A549 (cell line): Measurements from ENCODE around the gene TTC31. TPM values are rescaled to one million over a fixed set of nuclear protein-coding genes. Genes with fewer than 3 reads are reported as not detected.
"Not testable (repeated sequence)": the region's sequence is repeated elsewhere in the genome, so short reads cannot be mapped to it uniquely, and the experiment has no call there.

Source experiments
- ATAC-seq, 2 experiments: fragments of 200-7000 bp in 1 of 2; fragments of >200 bp in 1 of 2; cut with Nextera tagmentation in 1 of 2; cut with Tn5 transposase in 1 of 2; 3 replicates each; pipeline versions ENCODE4 v1.8.0 to v1.9.1; 2018 to 2020; ENCODE audit warnings: mild to moderate bottlenecking in 1 of 2, moderate library complexity in 1 of 2
- CTCF ChIA-PET: fragments of 300-600 bp; sonication (Branson Sonifier 250); formaldehyde crosslinking; extraction: SDS; loops from one replicate; lab custom pipeline; 2021; ENCODE audit warnings: antibody characterized with exemption, inconsistent platforms; lab: Yijun Ruan, JAX
- POLR2A ChIA-PET: fragments of 350-600 bp; formaldehyde crosslinking; extraction: SDS; loops from one replicate; lab custom pipeline; 2021; ENCODE audit warnings: antibody characterized with exemption, inconsistent platforms; lab: Yijun Ruan, JAX
- DNase-seq, 2 experiments: peaks; one replicate each; pipeline versions ENCODE4 v3.0.0 to v3.0.0-alpha.2; 2011 to 2016; ENCODE audit warnings: low read depth in 1 of 2, low spot score in 1 of 2
- FAIRE-seq: peaks from 2 replicates; lab custom pipeline; 2011; peaks lifted over from hg19 to GRCh38; lab: Jason Lieb, UNC
- H3K27ac ChIP-seq, 2 experiments: fragments of >200 bp; sonication (Bioruptor Twin); formaldehyde crosslinking; 3 replicates each; pipeline ENCODE4 v1.5.1; 2016 to 2017
- H3K4me1 ChIP-seq: fragments of >200 bp; sonication (Bioruptor Twin); formaldehyde crosslinking; 3 replicates; pipeline ENCODE4 v1.6.1; 2016
- H3K4me2 ChIP-seq: fragments of >200 bp; sonication (Bioruptor Twin); formaldehyde crosslinking; 3 replicates; pipeline ENCODE4 v1.6.1; 2016
- H3K4me3 ChIP-seq: fragments of >200 bp; sonication (Bioruptor Twin); formaldehyde crosslinking; 3 replicates; pipeline ENCODE4 v1.5.1; 2016
- H3K9me3 ChIP-seq: fragments of >200 bp; sonication (Bioruptor Twin); formaldehyde crosslinking; 3 replicates; pipeline ENCODE4 v1.6.1; 2016
- BHLHE40 ChIP-seq: IDR thresholded peaks from 2 replicates; pipeline ENCODE4 v1.6.1; 2012; ENCODE audit warnings: low read depth, low read length, inconsistent platforms
- CEBPB ChIP-seq, 2 experiments: fragments of >200 bp in 1 of 2; sonication (Bioruptor Twin) in 1 of 2; formaldehyde crosslinking in 1 of 2; IDR thresholded peaks; 2 replicates each; pipeline ENCODE4 v1.6.1; 2012 to 2016
- CHD4 ChIP-seq: fragments of 200-600 bp; sonication (generic); IDR thresholded peaks from 2 replicates; pipeline ENCODE4 v1.6.1; 2016; ENCODE audit warnings: antibody characterized with exemption, mild to moderate bottlenecking, borderline replicate concordance
- E2F6 ChIP-seq: IDR thresholded peaks from 2 replicates; pipeline ENCODE4 v1.6.1; 2012; ENCODE audit warnings: low read depth, borderline replicate concordance
- FOSB ChIP-seq: fragments of 250-450 bp; sonication (Bioruptor Pico); IDR thresholded peaks from 2 replicates; pipeline ENCODE4 v1.5.0; 2020; ENCODE audit warnings: mild to moderate bottlenecking, moderate library complexity
- FOXS1 ChIP-seq: fragments of 250-450 bp; sonication (Bioruptor Pico); IDR thresholded peaks from 2 replicates; pipeline ENCODE4 v1.5.0; 2020; ENCODE audit warnings: mild to moderate bottlenecking, moderate library complexity
- GATA3 ChIP-seq: IDR thresholded peaks from 2 replicates; pipeline ENCODE4 v1.6.1; 2012; ENCODE audit warnings: borderline replicate concordance
- HEYL ChIP-seq: fragments of 250-450 bp; sonication (Bioruptor Pico); IDR thresholded peaks from 2 replicates; pipeline ENCODE4 v1.8.0; 2021; ENCODE audit warnings: mild to moderate bottlenecking, moderate library complexity
- HOXA7 ChIP-seq: fragments of 250-450 bp; sonication (Bioruptor Pico); IDR thresholded peaks from 2 replicates; pipeline ENCODE4 v1.5.0; 2020; ENCODE audit warnings: mild to moderate bottlenecking, moderate library complexity
- HOXB13 ChIP-seq: fragments of 250-450 bp; sonication (Bioruptor Pico); IDR thresholded peaks from 2 replicates; pipeline ENCODE4 v1.5.0; 2020; ENCODE audit warnings: low read depth, mild to moderate bottlenecking, moderate library complexity
- HOXB5 ChIP-seq: fragments of 250-450 bp; sonication (Bioruptor Pico); IDR thresholded peaks from 2 replicates; pipeline ENCODE4 v1.5.0; 2020; ENCODE audit warnings: mild to moderate bottlenecking, moderate library complexity
- JUN ChIP-seq, 2 experiments: fragments of >200 bp; sonication (Bioruptor Twin); formaldehyde crosslinking; IDR thresholded peaks; 2 replicates in 1 of 2; 3 replicates in 1 of 2; pipeline ENCODE4 v1.6.1; 2016 to 2017
- MAZ ChIP-seq: fragments of 150-350 bp; IDR thresholded peaks from 2 replicates; pipeline ENCODE4 v1.6.1; 2014; ENCODE audit warnings: antibody characterized with exemption, low read depth, low read length, borderline replicate concordance
- MYC ChIP-seq: IDR thresholded peaks from 2 replicates; pipeline ENCODE4 v1.6.1; 2012; ENCODE audit warnings: mild to moderate bottlenecking, inconsistent platforms, low read length, improper control_type of control experiment, borderline replicate concordance
- NFE2L2 ChIP-seq: fragments of 150-350 bp; conservative IDR thresholded peaks from 2 replicates; pipeline ENCODE4 v1.6.1; 2014; ENCODE audit warnings: low read length
- PBX3 ChIP-seq: IDR thresholded peaks from 2 replicates; pipeline ENCODE4 v1.6.1; 2012
- PHF8 ChIP-seq: fragments of 200-600 bp; sonication (generic); IDR thresholded peaks from 2 replicates; pipeline ENCODE4 v1.6.1; 2016; ENCODE audit warnings: low read depth, mild to moderate bottlenecking, antibody characterized with exemption, moderate library complexity, borderline replicate concordance
- POLR2A ChIP-seq: IDR thresholded peaks from 2 replicates; pipeline ENCODE4 v1.6.1; 2012; ENCODE audit warnings: mild to moderate bottlenecking, low read length
- REST ChIP-seq: fragments of 200-600 bp; sonication (generic); IDR thresholded peaks from 2 replicates; pipeline ENCODE4 v1.6.1; 2016; ENCODE audit warnings: antibody characterized with exemption, mild to moderate bottlenecking, moderate library complexity
- RFX5 ChIP-seq: fragments of 450-650 bp; IDR thresholded peaks from 2 replicates; pipeline ENCODE4 v1.7.1; 2014; ENCODE audit warnings: antibody characterized with exemption, mild to moderate bottlenecking, moderate library complexity
- RNF2 ChIP-seq: fragments of 200-600 bp; sonication (generic); IDR thresholded peaks from 2 replicates; pipeline ENCODE4 v1.6.1; 2016; ENCODE audit warnings: low read depth, mild to moderate bottlenecking, antibody characterized with exemption, moderate library complexity, borderline replicate concordance
- TP53 ChIP-seq: fragments of 250-450 bp; sonication (Bioruptor Pico); IDR thresholded peaks from 2 replicates; pipeline ENCODE4 v1.5.0; 2021; ENCODE audit warnings: mild to moderate bottlenecking, moderate library complexity
- ZC3H11A ChIP-seq: fragments of 450-650 bp; IDR thresholded peaks from 2 replicates; pipeline ENCODE4 v1.6.1; 2014; ENCODE audit warnings: antibody characterized with exemption, mild to moderate bottlenecking
- WGBS: methylation state at CpG from one replicate; pipeline ENCODE4 v1.1.6; 2017; ENCODE audit errors: missing lambda C conversion rate; 5-methylcytosine and 5-hydroxymethylcytosine counted together
- polyA plus RNA-seq, 4 experiments: library from polyadenylated mRNA; depleted of rRNA in 3 of 4; stranded (reverse); fragments of >200 nt; fragmentation: RNase III in 1 of 4; extraction: RNeasy Plus Mini Kit Qiagen cat#74134 plus additional on column Dnase treatment in 1 of 4; gene quantifications; 2 replicates in 3 of 4; 3 replicates in 1 of 4; pipeline ENCODE4 v1.2.3, GENCODE V29; 2011 to 2017

Gene TTC31
- polyA plus RNA-seq, 2 of the 4 experiments (the other 2 are of a cell fraction): 26.2 to 29.6 TPM

- TF ChIP-seq REST (no peak), RFX5 (no peak)
- TF ChIP-seq, all 56 proteins: peak for 0
Observed at GRCh38 chr2:74464406-74464805, 18.5 kb upstream of the TTC31 start (continued).

- FAIRE-seq, ATAC-seq: not testable (repeated sequence)
Observed at GRCh38 chr2:74470742-74471141, 12.1 kb upstream of the TTC31 start.

GRCh38 chr2:74471332-74472065 lies 11.4 kb upstream of the TTC31 start:
- DNase-seq (no peak), ATAC-seq (peak in 1 of 2 experiments; percentile 2; a peak in 2 of 6 replicates), FAIRE-seq (no peak)
- peak overlapping the region; percentile 92 for H3K4me2 ChIP-seq
- POLR2A ChIA-PET: interaction anchor here (0.6 to 3.1 kb wide), 7 partner anchors 8 to 734 kb away, joined by 3 to 37 read pairs (median 5); partner anchors contain the start of genes CCDC142, TPRKB, TTC31 and WBP1
- no peak for TF ChIP-seq TP53 (CRISPR knock-in tag)
- TF ChIP-seq BHLHE40: no peak
- TF ChIP-seq E2F6: no peak
- no peak for TF ChIP-seq POLR2A
- 0 out of 2 replicates have a peak, but pooled peaks have one; percentile 45 for TF ChIP-seq HOXA7 (CRISPR knock-in tag)
- TF ChIP-seq CEBPB (IDR thresholded peaks at IDR 0.05): no peak
- CTCF ChIA-PET: interaction anchor here (0.6 to 5.2 kb wide), 2 partner anchors 11 to 18 kb away, joined by 3 to 37 read pairs; partner anchors contain the start of genes CCDC142 and TTC31
- 60% methylated on average over 16 of the region's 16 CpGs for WGBS
- H3K4me3 ChIP-seq: peak overlapping the region; percentile 63
- H3K9me3 ChIP-seq: no peaks in the 10 kb centered on the region
- H3K27ac ChIP-seq: peak overlapping the region; percentile 86 to 91
- H3K4me1 ChIP-seq: peaks cover 16% of the 10 kb centered on the region

More at GRCh38 chr2:74470742-74471141, 12.1 kb upstream of the TTC31 start:
- Histone ChIP-seq H3K4me2 (peak overlapping the region; percentile 92), H3K4me1 (peaks cover 20% of the 10 kb centered on the region)
- ChIA-PET POLR2A (interaction anchor here (0.6 to 3.1 kb wide), 2 partner anchors 13 to 733 kb away, joined by 3 to 37 read pairs; partner anchors contain the start of genes TPRKB and WBP1), CTCF (interaction anchor here (0.6 to 5.2 kb wide), 2 partner anchors 12 to 18 kb away, joined by 3 to 37 read pairs; partner anchors contain the start of genes CCDC142 and TTC31)
- DNase-seq, H3K4me3 ChIP-seq, H3K9me3 ChIP-seq, H3K27ac ChIP-seq: not testable (repeated sequence)
- WGBS: 95% methylated on average over 12 of the region's 12 CpGs

- no peaks in the 10 kb centered on the region for H3K9me3 ChIP-seq
- FAIRE-seq: no peak
- 1% methylated on average over 66 of the region's 66 CpGs for WGBS
- H3K4me1 ChIP-seq: peaks cover 16% of the 10 kb centered on the region
- ChIA-PET POLR2A (interaction anchor here (0.6 to 3.1 kb wide), 7 partner anchors 9 to 32 kb away, joined by 3 to 37 read pairs (median 7); partner anchors contain the start of genes CCDC142, INO80B, TTC31 and WBP1), CTCF (interaction anchor here (0.6 to 5.2 kb wide), 6 partner anchors 10 to 1264 kb away, joined by 3 to 37 read pairs (median 4); partner anchors contain the start of genes CCDC142, LBX2 and TTC31)
- DNase-seq: peak; percentile 70 to 98
- peak; percentile 93 to 94 for ATAC-seq
- H3K4me2 ChIP-seq: peak within 1 kb of the TSS; percentile 92
- H3K27ac ChIP-seq: peak within 1 kb of the TSS; percentile 86 to 91
- peak within 1 kb of the TSS; percentile 63 for H3K4me3 ChIP-seq
- no peak for TF ChIP-seq MYC
- no peak for TF ChIP-seq BHLHE40
- TF ChIP-seq GATA3: peak; percentile 83
- no peak for TF ChIP-seq FOSB (CRISPR knock-in tag)
- TF ChIP-seq MAZ: no peak
- TF ChIP-seq HEYL (CRISPR knock-in tag): no peak
- no peak for TF ChIP-seq RNF2
- TF ChIP-seq CHD4: no peak
- no peak; the same call in 1 of the 2 replicates for TF ChIP-seq ZC3H11A
- TF ChIP-seq FOXS1: no peak
- no peak for TF ChIP-seq HOXB5
- TF ChIP-seq NFE2L2: no peak
- TF ChIP-seq JUN (IDR thresholded peaks at IDR 0.05): peak; percentile 88 to 100
- peak; percentile 93 for TF ChIP-seq PBX3
- TF ChIP-seq HOXB13: no peak
- TF ChIP-seq PHF8: peak; percentile 73
Observed at GRCh38 chr2:74472086-74472944, 10.6 kb upstream of the TTC31 start, which contains the start of gene MRPL53. Gene MRPL53, minus strand, starts transcription at chr2:74472680. Its CDS starts 20 bp downstream, at chr2:74472660.
